Osteoblast (primary cell): Measurements from ENCODE around the gene NAGS. TPM values are rescaled to one million over a fixed set of nuclear protein-coding genes. Genes with fewer than 3 reads are reported as not detected.

Experiments
- DNase-seq: peaks from one replicate; pipeline ENCODE4 v3.0.0; 2011; ENCODE audit warnings: low spot score, mixed read lengths; ENCODE audit not compliant: insufficient read length; ENCODE audit errors: missing footprints
- H2AFZ ChIP-seq: 2 replicates; pipeline ENCODE4 v1.6.0; 2011; ENCODE audit warnings: mild to moderate bottlenecking, low read length
- H3K27ac ChIP-seq: 2 replicates; pipeline ENCODE4 v1.5.1; 2011; ENCODE audit warnings: mild to moderate bottlenecking, low read depth, low read length, moderate library complexity
- H3K27me3 ChIP-seq: 2 replicates; pipeline ENCODE4 v1.6.0; 2012; ENCODE audit warnings: mild to moderate bottlenecking, control low read depth, inconsistent platforms, low read length, moderate library complexity; ENCODE audit not compliant: insufficient read depth
- H3K36me3 ChIP-seq: 2 replicates; pipeline ENCODE4 v1.5.1; 2011; ENCODE audit warnings: mild to moderate bottlenecking, low read length, control low read depth, moderate library complexity; ENCODE audit not compliant: insufficient read depth
- H3K4me1 ChIP-seq: 2 replicates; pipeline ENCODE4 v1.5.1; 2011; ENCODE audit warnings: mild to moderate bottlenecking, low read length, control low read depth, moderate library complexity; ENCODE audit not compliant: insufficient read depth
- H3K4me2 ChIP-seq: 2 replicates; pipeline ENCODE4 v1.6.0; 2011; ENCODE audit warnings: mild to moderate bottlenecking, low read length; ENCODE audit not compliant: insufficient read depth
- H3K4me3 ChIP-seq: fragments of 200-600 bp; sonication (generic); 3 replicates; pipeline ENCODE4 v1.5.1; 2012; ENCODE audit warnings: mild to moderate bottlenecking, low read length, inconsistent platforms; ENCODE audit not compliant: insufficient read depth
- H3K79me2 ChIP-seq: 2 replicates; pipeline ENCODE4 v1.6.0; 2012; ENCODE audit warnings: mild to moderate bottlenecking, low read length, control low read depth, inconsistent platforms; ENCODE audit not compliant: insufficient read depth
- H3K9me3 ChIP-seq: 2 replicates; pipeline ENCODE4 v1.5.1; 2011; ENCODE audit warnings: low read depth, low read length, control low read depth
- H4K20me1 ChIP-seq: 2 replicates; pipeline ENCODE4 v1.6.0; 2012; ENCODE audit warnings: mild to moderate bottlenecking, low read length, control low read depth; ENCODE audit not compliant: insufficient read depth
- CTCF ChIP-seq: IDR thresholded peaks from 2 replicates; pipeline ENCODE4 v1.5.1; 2011; ENCODE audit warnings: mild to moderate bottlenecking, low read depth, low read length, moderate library complexity; ENCODE audit errors: extremely low read depth
- small RNA-seq: library from RNA; depleted of rRNA; stranded (forward); fragments of <200 nt; gene quantifications from one replicate; pipeline ENCODE3, GENCODE V24; 2012
- total RNA-seq: library from RNA; depleted of rRNA; stranded (reverse); fragments of >200 nt; gene quantifications from 2 replicates; pipeline ENCODE4 v1.2.3, GENCODE V29; 2012

The NAGS gene
- total RNA-seq, 1 donor, result 0.36 TPM

- Histone ChIP-seq H4K20me1 (peaks cover 40% of the 10 kb centered on the region), H3K9me3 (no peaks in the 10 kb centered on the region), H3K4me2 (no peak overlapping the region), H3K27me3 (no peaks in the 10 kb centered on the region), H3K4me3 (no peak overlapping the region), H3K4me1 (no peaks in the 10 kb centered on the region), H2AFZ (no peak overlapping the region), H3K27ac (no peak overlapping the region), H3K79me2 (peaks cover 90% of the 10 kb centered on the region), H3K36me3 (peaks cover 47% of the 10 kb centered on the region)
- DNase-seq, result peak; percentile 49
- TF ChIP-seq CTCF, result no peak
Observed at GRCh38 chr17:44053125-44053872, 48.9 kb downstream of the NAGS start.

Small RNA genes lying within 50 kb of the gene (small RNA-seq; reads per million reads assigned to genes)
- not detected for gene RF00012

Other genes starting within 250 kb of the NAGS start
- not detected in 2 replicates for gene SOST, start 245.8 kb upstream of the NAGS start, total RNA-seq
- 67.8 and 68.8 TPM in 2 replicates for gene DUSP3, start 225.6 kb upstream of the NAGS start, total RNA-seq
- gene CFAP97D1, start 224.2 kb upstream of the NAGS start, total RNA-seq, result under 0.01 TPM in 1 of 2 replicates, not detected in the other
- 6.2 and 7.1 TPM in 2 replicates for gene MPP3, start 171.5 kb upstream of the NAGS start, total RNA-seq
- gene CD300LG, start 157.4 kb upstream of the NAGS start, total RNA-seq, result not detected in 2 replicates
- 0.59 and 0.72 TPM in 2 replicates for gene MPP2, start 97.1 kb upstream of the NAGS start, total RNA-seq
- gene PPY, start 62.1 kb upstream of the NAGS start, total RNA-seq, result not detected in 2 replicates
- not detected in 2 replicates for gene PYY, start 50.7 kb upstream of the NAGS start, total RNA-seq
- gene TMEM101, start 10.3 kb downstream of the NAGS start, total RNA-seq, result 41.3 and 47.8 TPM in 2 replicates
- 59.0 and 65.4 TPM in 2 replicates for gene LSM12, start 62.0 kb downstream of the NAGS start, total RNA-seq
- gene G6PC3, start 66.1 kb downstream of the NAGS start, total RNA-seq, result 19.7 and 23.5 TPM in 2 replicates
- 69.2 and 85.4 TPM in 2 replicates for gene HDAC5, start 119.0 kb downstream of the NAGS start, total RNA-seq
- gene HROB, start 137.3 kb downstream of the NAGS start, total RNA-seq, result 1.8 TPM in 2 replicates
- not detected in 2 replicates for gene ASB16, start 166.1 kb downstream of the NAGS start, total RNA-seq
- 27.1 and 27.9 TPM in 2 replicates for gene TMUB2, start 182.3 kb downstream of the NAGS start, total RNA-seq
- 34.5 and 38.4 TPM in 2 replicates for gene ATXN7L3, start 195.3 kb downstream of the NAGS start, total RNA-seq
- 49.6 and 51.3 TPM in 2 replicates for gene UBTF, start 215.1 kb downstream of the NAGS start, total RNA-seq